A673 (cell line): ENCODE data around the gene STAG3. TPM values are rescaled to one million over a fixed set of nuclear protein-coding genes. Genes with fewer than 3 reads are reported as not detected.

Source experiments
- BruUV-seq: library from RNA; stranded (reverse); fragments of 400-500 nt; replicated peaks from 2 replicates; lab custom pipeline; 2021; lab: Mats Ljungman, UMichigan
- CTCF ChIA-PET: fragments of 300-600 bp; sonication (Branson Sonifier 250); formaldehyde crosslinking; loops from one replicate; lab custom pipeline; 2022; ENCODE audit warnings: antibody characterized with exemption; lab: Charles Lee
- POLR2A ChIA-PET: fragments of 300-600 bp; sonication (Branson Sonifier 250); formaldehyde crosslinking; loops from one replicate; lab custom pipeline; 2022; ENCODE audit warnings: antibody characterized with exemption; ENCODE audit not compliant: low non-redundant PET; lab: Charles Lee
- DNase-seq: peaks from one replicate; pipeline ENCODE4 v3.0.0-alpha.2; 2015; ENCODE audit warnings: low spot score
- H3K27ac ChIP-seq: fragments of 200-600 bp; sonication (generic); 2 replicates; pipeline ENCODE4 v1.5.1; 2016; ENCODE audit warnings: mixed run types, low read depth, mild to moderate bottlenecking, mixed read lengths, antibody characterized with exemption, low read length; ENCODE audit not compliant: poor library complexity, severe bottlenecking
- H3K27me3 ChIP-seq: fragments of 200-600 bp; sonication (generic); replicated peaks from 2 replicates; pipeline ENCODE4 v1.6.1; 2017; ENCODE audit warnings: mixed run types, low read depth, mild to moderate bottlenecking, mixed read lengths, antibody characterized with exemption, low read length; ENCODE audit not compliant: insufficient read depth, poor library complexity
- H3K36me3 ChIP-seq: fragments of 200-600 bp; sonication (generic); 2 replicates; pipeline ENCODE4 v1.6.1; 2016; ENCODE audit warnings: mixed run types, mild to moderate bottlenecking, mixed read lengths, antibody characterized with exemption, low read length; ENCODE audit not compliant: insufficient read depth, poor library complexity, severe bottlenecking
- H3K4me1 ChIP-seq: fragments of 200-600 bp; sonication (generic); 2 replicates; pipeline ENCODE4 v1.6.1; 2017; ENCODE audit warnings: mixed run types, mild to moderate bottlenecking, mixed read lengths, antibody characterized with exemption, low read length; ENCODE audit not compliant: insufficient read depth, poor library complexity, severe bottlenecking
- H3K4me3 ChIP-seq: fragments of 200-600 bp; sonication (generic); 2 replicates; pipeline ENCODE4 v1.5.1; 2016; ENCODE audit warnings: low read depth, mixed run types, mild to moderate bottlenecking, mixed read lengths, low read length; ENCODE audit not compliant: poor library complexity, severe bottlenecking
- H3K9me3 ChIP-seq: fragments of 200-600 bp; sonication (generic); 2 replicates; pipeline ENCODE4 v1.6.1; 2016; ENCODE audit warnings: mixed run types, low read depth, mild to moderate bottlenecking, mixed read lengths, antibody characterized with exemption, low read length; ENCODE audit not compliant: poor library complexity, severe bottlenecking
- CTCF ChIP-seq: fragments of 300-800, 200-600 bp; sonication (generic); conservative IDR thresholded peaks from 2 replicates; pipeline ENCODE4 v1.5.1; 2017; ENCODE audit warnings: low read depth, mild to moderate bottlenecking, antibody characterized with exemption, low read length, moderate library complexity, mixed read lengths
- EZH2 ChIP-seq: fragments of 200-600 bp; sonication (generic); IDR thresholded peaks from 2 replicates; pipeline ENCODE4 v1.6.1; 2017; ENCODE audit warnings: borderline replicate concordance, low read depth, mild to moderate bottlenecking, mixed read lengths, antibody characterized with exemption, low read length; ENCODE audit not compliant: poor library complexity, severe bottlenecking
- intact Hi-C: fragments of 100-400 bp; cut with micrococcal nuclease; formaldehyde crosslinking; loops from one replicate; pipeline ENCODE4 v1.10.0; 2022; ENCODE audit not compliant: unreplicated experiment
- total RNA-seq: library from RNA; stranded (reverse); gene quantifications from 2 replicates; pipeline ENCODE4 v1.2.3, GENCODE V29; 2021

STAG3 gene
- total RNA-seq, 1 experiment from 2014 or later, result 1.2 TPM

GRCh38 chr7:100159099-100159623 lies 18.6 kb upstream of the STAG3 start:
- ChIA-PET POLR2A (interaction anchor here (0.7 kb wide), 1 partner anchor 57 kb away, joined by 9 read pairs; no protein-coding TSS in a partner anchor), CTCF (interaction anchor here (0.5 to 0.6 kb wide), 2 partner anchors 27 to 44 kb away, joined by 4 to 9 read pairs; no protein-coding TSS in a partner anchor)
- Histone ChIP-seq H3K27ac (peak overlapping the region; percentile 85), H3K4me1 (peaks cover 15% of the 10 kb centered on the region), H3K9me3 (no peaks in the 10 kb centered on the region), H3K27me3 (no peaks in the 10 kb centered on the region), H3K36me3 (peaks cover 25% of the 10 kb centered on the region), H3K4me3 (peak overlapping the region; percentile 89)
- no peak for DNase-seq
- intact Hi-C loops, result no loop called here
- TF ChIP-seq EZH2 (no peak), CTCF (no peak)
- BruUV-seq, result no TSS peak

DNA sequence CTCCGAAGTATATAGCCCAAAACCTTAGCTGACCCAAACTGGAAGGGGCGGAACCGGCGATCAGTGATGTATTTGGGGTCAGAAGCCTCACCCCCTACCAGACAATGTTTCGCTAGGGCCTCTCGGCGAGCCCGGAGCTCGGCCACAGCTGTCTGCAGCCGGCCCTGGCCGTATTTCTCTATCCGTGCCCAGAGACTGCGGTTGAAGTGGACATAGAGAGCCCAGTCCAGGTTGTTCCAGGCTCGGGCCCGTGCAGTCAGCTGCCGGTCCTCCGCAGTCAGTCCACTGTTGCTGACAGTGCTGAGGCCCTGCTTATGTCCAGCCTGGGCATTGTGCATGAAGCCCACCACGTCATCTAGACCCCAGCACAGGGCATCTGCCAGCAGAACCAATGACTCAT lies 17.7 kb upstream of the STAG3 start:
- intact Hi-C loops, result no loop called here
- CTCF ChIA-PET, result interaction anchor here (0.6 kb wide), 1 partner anchor 28 kb away, joined by 6 read pairs; no protein-coding TSS in a partner anchor
- Histone ChIP-seq H3K4me3 (no peak overlapping the region), H3K27me3 (no peaks in the 10 kb centered on the region), H3K4me1 (peaks cover 15% of the 10 kb centered on the region), H3K27ac (no peak overlapping the region), H3K36me3 (peaks cover 17% of the 10 kb centered on the region), H3K9me3 (no peaks in the 10 kb centered on the region)
- POLR2A ChIA-PET, result no interaction called here
- no TSS peak for BruUV-seq
- no peak for DNase-seq
- TF ChIP-seq EZH2 (no peak), CTCF (no peak)

- BruUV-seq, result no TSS peak
- no peak overlapping the region for H3K27ac ChIP-seq
- intact Hi-C loops, result no loop called here
- DNase-seq, result no peak
- peaks cover 16% of the 10 kb centered on the region for H3K4me1 ChIP-seq
- H3K36me3 ChIP-seq, result no peaks in the 10 kb centered on the region
- no peak for TF ChIP-seq EZH2
- no peak for TF ChIP-seq CTCF
- POLR2A ChIA-PET, result no interaction called here
- no peaks in the 10 kb centered on the region for H3K9me3 ChIP-seq
- H3K4me3 ChIP-seq, result no peak overlapping the region
- H3K27me3 ChIP-seq, result no peaks in the 10 kb centered on the region
- CTCF ChIA-PET, result no interaction called here
These were observed 14.6 kb upstream of the STAG3 start for GRCh38 chr7:100163006-100163531.
